Natural killer cell (primary cell): ENCODE results near the gene SHROOM1. TPM values are rescaled to one million over a fixed set of nuclear protein-coding genes. Genes with fewer than 3 reads are reported as not detected.

Experiments used
- ATAC-seq, 3 donors: fragments of 150-1000 bp in 2 of 3; fragments of 200-7000 bp in 1 of 3; cut with Tn5 transposase; 1 replicate in 1 of 3; 2 replicates in 2 of 3; pipeline ENCODE4 v1.10.0; 2021; ENCODE audit warnings: mild to moderate bottlenecking in 2 of 3, moderate library complexity in 2 of 3
- DNase-seq, 2 donors: peaks; one replicate each; pipeline versions ENCODE4 v3.0.0 to v3.0.0-alpha.2; 2013 to 2021; ENCODE audit warnings: mixed read lengths in 1 of 2
- H3K27ac ChIP-seq: one replicate; pipeline ENCODE4 v1.5.1; 2013; ENCODE audit warnings: mild to moderate bottlenecking, low read length
- H3K27me3 ChIP-seq: one replicate; pipeline ENCODE4 v1.6.1; 2013; ENCODE audit warnings: low read length; ENCODE audit not compliant: control insufficient read depth, insufficient read depth
- H3K36me3 ChIP-seq: one replicate; pipeline ENCODE4 v1.6.1; 2013; ENCODE audit warnings: low read length; ENCODE audit not compliant: control insufficient read depth, insufficient read depth
- H3K4me1 ChIP-seq: one replicate; pipeline ENCODE4 v1.6.1; 2013; ENCODE audit warnings: low read length; ENCODE audit not compliant: control insufficient read depth, insufficient read depth
- H3K4me3 ChIP-seq: one replicate; pipeline ENCODE4 v1.5.1; 2013; ENCODE audit warnings: low read length
- H3K9me3 ChIP-seq: one replicate; pipeline ENCODE4 v1.6.1; 2013; ENCODE audit warnings: low read length; ENCODE audit not compliant: control insufficient read depth, insufficient read depth
- H3K27ac Mint-ChIP-seq, 2 donors: one replicate each; pipeline ENCODE4 v1.8.0; 2022; ENCODE audit warnings: mild to moderate bottlenecking in 2 of 2, mixed read lengths in 2 of 2, moderate library complexity in 1 of 2
- H3K27me3 Mint-ChIP-seq, 2 donors: one replicate each; pipeline ENCODE4 v1.8.0; 2022; ENCODE audit warnings: low read depth in 2 of 2, mixed read lengths in 2 of 2
- H3K36me3 Mint-ChIP-seq: one replicate; pipeline ENCODE4 v1.8.0; 2022; ENCODE audit warnings: mixed read lengths
- H3K4me1 Mint-ChIP-seq, 2 donors: one replicate each; pipeline ENCODE4 v1.8.0; 2022; ENCODE audit warnings: mixed read lengths in 2 of 2
- H3K4me3 Mint-ChIP-seq: one replicate; pipeline ENCODE4 v1.8.0; 2022; ENCODE audit warnings: mild to moderate bottlenecking, moderate library complexity, mixed read lengths
- H3K9me3 Mint-ChIP-seq, 2 donors: one replicate each; pipeline ENCODE4 v1.8.0; 2022; ENCODE audit warnings: mixed read lengths in 2 of 2
- CTCF ChIP-seq: fragments of 200-600 bp; IDR thresholded peaks from one replicate; pipeline ENCODE4 v1.8.0; 2022; ENCODE audit warnings: antibody characterized with exemption
- WGBS: methylation state at CpG from one replicate; pipeline ENCODE4 v1.1.7; 2013; ENCODE audit warnings: missing lambda C conversion rate; ENCODE audit not compliant: insufficient coverage; 5-methylcytosine and 5-hydroxymethylcytosine counted together
- intact Hi-C: fragments of 100-400 bp; cut with micrococcal nuclease; formaldehyde crosslinking; loops from one replicate; pipeline ENCODE4 v1.14.2; 2022
- total RNA-seq, 4 donors: library from RNA; stranded (reverse); fragments of 120-200 nt in 1 of 4; gene quantifications; one replicate each; pipeline versions ENCODE4 v1.2.3 to v1.2.4, GENCODE V29; 2013 to 2022

SHROOM1 gene
- total RNA-seq, 3 donors from 2014 or later (not counting 1 experiment from before 2014, with no cell fraction given), result 0.82 to 3.5 (median 0.85) TPM

- Mint-ChIP-seq H3K9me3 (no peaks in the 10 kb centered on the region), H3K4me1 (no peaks in the 10 kb centered on the region), H3K36me3 (no peaks in the 10 kb centered on the region), H3K27ac (no peak overlapping the region), H3K4me3 (no peak overlapping the region), H3K27me3 (peaks cover 29 to 66% of the 10 kb centered on the region in 2 donors)
- Histone ChIP-seq H3K4me1 (no peaks in the 10 kb centered on the region), H3K27me3 (no peaks in the 10 kb centered on the region), H3K4me3 (no peak overlapping the region), H3K9me3 (no peaks in the 10 kb centered on the region), H3K36me3 (no peaks in the 10 kb centered on the region), H3K27ac (no peak overlapping the region)
- WGBS, result 85% methylated on average over 2 of the region's 2 CpGs
- ATAC-seq (no peak), DNase-seq (no peak)
- no peak for TF ChIP-seq CTCF
- intact Hi-C loops, result no loop called here
Measured at GRCh38 chr5:132799392-132799791, 31.1 kb downstream of the SHROOM1 start.

GRCh38 chr5:132797651-132798050, 32.8 kb downstream of the SHROOM1 start:
- no peaks in the 10 kb centered on the region for H3K9me3 Mint-ChIP-seq
- TF ChIP-seq CTCF, result no peak
- Histone ChIP-seq H3K36me3 (no peaks in the 10 kb centered on the region), H3K27ac (no peak overlapping the region), H3K9me3 (no peaks in the 10 kb centered on the region), H3K4me3 (no peak overlapping the region), H3K27me3 (no peaks in the 10 kb centered on the region), H3K4me1 (no peaks in the 10 kb centered on the region)
- peaks cover 22 to 67% of the 10 kb centered on the region in 2 donors for H3K27me3 Mint-ChIP-seq
- no peaks in the 10 kb centered on the region for H3K4me1 Mint-ChIP-seq
- no peak overlapping the region for H3K4me3 Mint-ChIP-seq
- intact Hi-C loops, result no loop called here
- 87% methylated on average over 2 of the region's 2 CpGs for WGBS
- no peak overlapping the region for H3K27ac Mint-ChIP-seq
- ATAC-seq (no peak), DNase-seq (no peak)
- H3K36me3 Mint-ChIP-seq, result no peaks in the 10 kb centered on the region

- no peaks in the 10 kb centered on the region for H3K36me3 Mint-ChIP-seq
- Histone ChIP-seq H3K27me3 (no peaks in the 10 kb centered on the region), H3K27ac (no peak overlapping the region), H3K4me3 (no peak overlapping the region), H3K9me3 (no peaks in the 10 kb centered on the region), H3K4me1 (no peaks in the 10 kb centered on the region), H3K36me3 (no peaks in the 10 kb centered on the region)
- H3K9me3 Mint-ChIP-seq, result no peaks in the 10 kb centered on the region
- H3K27me3 Mint-ChIP-seq, result peaks cover 30 to 41% of the 10 kb centered on the region in 2 donors
- ATAC-seq (no peak), DNase-seq (no peak)
- H3K27ac Mint-ChIP-seq, result no peak overlapping the region
- 97% methylated on average over 3 of the region's 3 CpGs for WGBS
- TF ChIP-seq CTCF, result no peak
- intact Hi-C loops, result no loop called here
- no peak overlapping the region for H3K4me3 Mint-ChIP-seq
- H3K4me1 Mint-ChIP-seq, result no peaks in the 10 kb centered on the region
Measured at GRCh38 chr5:132791026-132791425, 39.4 kb downstream of the SHROOM1 start.

- no peak overlapping the region for H3K4me3 Mint-ChIP-seq
- no peak overlapping the region for H3K4me3 ChIP-seq
Measured at GRCh38 chr5:132790201-132790865, 40.1 kb downstream of the SHROOM1 start.

More at GRCh38 chr5:132790201-132790865, 40.1 kb downstream of the SHROOM1 start:
- Histone ChIP-seq H3K4me1 (no peaks in the 10 kb centered on the region), H3K9me3 (no peaks in the 10 kb centered on the region), H3K27me3 (no peaks in the 10 kb centered on the region), H3K36me3 (no peaks in the 10 kb centered on the region), H3K27ac (no peak overlapping the region)
- no peaks in the 10 kb centered on the region for H3K9me3 Mint-ChIP-seq
- ATAC-seq, result no peak
- H3K27me3 Mint-ChIP-seq, result peaks cover 36 to 46% of the 10 kb centered on the region in 2 donors
- no peak for DNase-seq
- no peak overlapping the region for H3K27ac Mint-ChIP-seq
- H3K4me1 Mint-ChIP-seq, result no peaks in the 10 kb centered on the region
- H3K36me3 Mint-ChIP-seq, result no peaks in the 10 kb centered on the region
- no peak for TF ChIP-seq CTCF
- intact Hi-C loops, result no loop called here
- WGBS, result 69% methylated on average over 2 of the region's 2 CpGs
